Psoas muscle (tissue), 8 donors: ENCODE results near the gene AADACL4. TPM values are rescaled to one million over a fixed set of nuclear protein-coding genes. Genes with fewer than 3 reads are reported as not detected.

Experiments used
- ATAC-seq, 4 donors: fragments of 200-7000 bp; cut with Tn5 transposase; one replicate each; pipeline ENCODE4 v1.9.1; 2020; ENCODE audit warnings: moderate library complexity in 3 of 4, mild to moderate bottlenecking in 2 of 4
- DNase-seq, 2 donors: peaks; one replicate each; pipeline ENCODE4 v3.0.0-alpha.2; 2020
- H3K27ac ChIP-seq: fragments of 200-600 bp; one replicate; pipeline ENCODE4 v1.8.0; 2022
- H3K27me3 ChIP-seq, 3 donors: fragments of 200-600 bp in 1 of 3; one replicate each; pipeline versions ENCODE4 v1.6.1 to v1.8.0; 2013 to 2022; ENCODE audit warnings: low read length in 2 of 3, mild to moderate bottlenecking in 2 of 3, moderate library complexity in 1 of 3; ENCODE audit not compliant: insufficient read depth in 3 of 3
- H3K36me3 ChIP-seq, 2 donors: fragments of 200-600 bp in 1 of 2; one replicate each; pipeline versions ENCODE4 v1.6.1 to v1.8.0; 2013 to 2022; ENCODE audit warnings: low read depth in 1 of 2, mild to moderate bottlenecking in 1 of 2, moderate library complexity in 1 of 2; ENCODE audit not compliant: insufficient read depth in 1 of 2
- H3K4me1 ChIP-seq: fragments of 200-600 bp; one replicate; pipeline ENCODE4 v1.8.0; 2022
- H3K4me3 ChIP-seq: fragments of 200-600 bp; one replicate; pipeline ENCODE4 v1.8.0; 2022; ENCODE audit warnings: mild to moderate bottlenecking
- H3K9me3 ChIP-seq: fragments of 200-600 bp; one replicate; pipeline ENCODE4 v1.8.0; 2022
- WGBS, 3 donors: extraction: QIAGEN DNeasy Blood & Tissue Kit; methylation state at CpG; one replicate each; pipeline versions ENCODE4 v1.1.6 to v1.1.7; 2013; 5-methylcytosine and 5-hydroxymethylcytosine counted together
- intact Hi-C, 2 donors: fragments of 100-400 bp; cut with DNase I; formaldehyde crosslinking; loops; one replicate each; pipeline versions ENCODE4 v1.11.0 to v1.14.2; 2022
- polyA plus RNA-seq, 3 donors: library from polyadenylated mRNA; stranded (reverse); fragments of 200-250 nt; gene quantifications; one replicate each; pipeline ENCODE4 v1.2.3, GENCODE V29; 2013
- total RNA-seq, 4 donors: library from RNA; stranded (reverse); fragmentation: NEBNext Ultra II Directional in 2 of 4; extraction: Animal tissue kit (Norgen Biotek cat#: 25700) in 2 of 4; gene quantifications; one replicate each; pipeline versions ENCODE4 v1.2.1 to v1.2.4, GENCODE V29; 2021 to 2023
- TF ChIP-seq, protein P1 (sequence below): fragments of 200-600 bp; IDR thresholded peaks from one replicate; pipeline ENCODE4 v1.8.0; 2022; ENCODE audit warnings: antibody characterized with exemption
- donor health status: healthy with polysubstance abuse.
- donor health status: DM: no; HTN: no; CAD: no; lungs with moderate emphysema.
- donor health status: Bipolar disorder and iron deficiency.
- donor health status: healthy.
- donor health status: DM: yes; HTN: yes; CAD: no.
- donor health status: DM: no; HTN: no; CAD: no.
- donor health status: DM: no; HTN: no; CAD: no.
- donor health status: DM: yes; HTN: yes; CAD: no.

The AADACL4 gene
- total and polyA plus RNA-seq, 7 donors: not detected

- Histone ChIP-seq H3K4me3 (no peak overlapping the region), H3K27ac (peak overlapping the region; percentile 78), H3K36me3 (no peaks in the 10 kb centered on the region), H3K4me1 (peaks cover 26% of the 10 kb centered on the region), H3K27me3 (no peaks in the 10 kb centered on the region), H3K9me3 (no peaks in the 10 kb centered on the region)
- WGBS, 3 donors: 90 to 95% (median 93%) methylated on average over 3 of the region's 3 CpGs
- intact Hi-C loops: no loop called here
- TF ChIP-seq, protein P1, sequence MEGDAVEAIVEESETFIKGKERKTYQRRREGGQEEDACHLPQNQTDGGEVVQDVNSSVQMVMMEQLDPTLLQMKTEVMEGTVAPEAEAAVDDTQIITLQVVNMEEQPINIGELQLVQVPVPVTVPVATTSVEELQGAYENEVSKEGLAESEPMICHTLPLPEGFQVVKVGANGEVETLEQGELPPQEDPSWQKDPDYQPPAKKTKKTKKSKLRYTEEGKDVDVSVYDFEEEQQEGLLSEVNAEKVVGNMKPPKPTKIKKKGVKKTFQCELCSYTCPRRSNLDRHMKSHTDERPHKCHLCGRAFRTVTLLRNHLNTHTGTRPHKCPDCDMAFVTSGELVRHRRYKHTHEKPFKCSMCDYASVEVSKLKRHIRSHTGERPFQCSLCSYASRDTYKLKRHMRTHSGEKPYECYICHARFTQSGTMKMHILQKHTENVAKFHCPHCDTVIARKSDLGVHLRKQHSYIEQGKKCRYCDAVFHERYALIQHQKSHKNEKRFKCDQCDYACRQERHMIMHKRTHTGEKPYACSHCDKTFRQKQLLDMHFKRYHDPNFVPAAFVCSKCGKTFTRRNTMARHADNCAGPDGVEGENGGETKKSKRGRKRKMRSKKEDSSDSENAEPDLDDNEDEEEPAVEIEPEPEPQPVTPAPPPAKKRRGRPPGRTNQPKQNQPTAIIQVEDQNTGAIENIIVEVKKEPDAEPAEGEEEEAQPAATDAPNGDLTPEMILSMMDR: no peak
- DNase-seq (no peak), ATAC-seq (no peak)
Measured at GRCh38 chr1:12678820-12679219, 34.9 kb downstream of the AADACL4 start.

DNA sequence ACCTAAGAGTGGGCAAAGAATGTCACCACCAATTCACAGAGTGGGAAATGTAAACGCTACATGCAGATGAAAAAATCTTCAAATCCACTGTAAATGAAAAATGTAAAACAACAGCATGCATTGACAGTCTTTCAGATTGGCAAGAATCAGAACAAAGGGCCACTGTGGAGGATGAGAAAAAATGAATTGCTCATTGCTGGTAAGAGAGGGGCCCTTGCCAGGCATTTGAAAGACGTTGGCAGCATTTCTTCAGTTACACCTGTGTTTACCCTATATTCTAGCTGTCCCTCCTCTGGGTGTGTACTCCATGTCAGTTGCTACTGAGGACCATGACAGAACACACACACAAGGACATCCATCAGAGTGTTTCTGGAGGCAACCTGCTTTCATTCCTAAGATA is 46.3 kb downstream of the AADACL4 start:
- H3K36me3 ChIP-seq: no peaks in the 10 kb centered on the region
- DNase-seq (no peak), ATAC-seq (no peak)
- H3K27ac ChIP-seq: no peak overlapping the region
- WGBS, 3 donors: 44 to 58% (median 52%) methylated on average over 2 of the region's 2 CpGs
- no peaks in the 10 kb centered on the region for H3K27me3 ChIP-seq
- intact Hi-C loops: no loop called here
- TF ChIP-seq, protein P1: no peak
- H3K4me3 ChIP-seq: no peak overlapping the region
- no peaks in the 10 kb centered on the region for H3K9me3 ChIP-seq
- H3K4me1 ChIP-seq: peaks cover 10% of the 10 kb centered on the region

- H3K27me3 ChIP-seq: no peaks in the 10 kb centered on the region
- H3K4me3 ChIP-seq: peak overlapping the region; percentile 41
- no peaks in the 10 kb centered on the region for H3K9me3 ChIP-seq
- peak; percentile 42 to 77 for DNase-seq
- H3K36me3 ChIP-seq: no peaks in the 10 kb centered on the region
- H3K4me1 ChIP-seq: peaks cover 10% of the 10 kb centered on the region
- 18 to 25% (median 22%) methylated on average over 10 of the region's 10 CpGs for WGBS, 3 donors
- H3K27ac ChIP-seq: peak overlapping the region; percentile 81
- TF ChIP-seq, protein P1: no peak
- intact Hi-C loops: no loop called here
- ATAC-seq: peak; percentile 92 to 96 (median 92)
Measured at GRCh38 chr1:12692967-12693782, 49.3 kb downstream of the AADACL4 start.

DNA sequence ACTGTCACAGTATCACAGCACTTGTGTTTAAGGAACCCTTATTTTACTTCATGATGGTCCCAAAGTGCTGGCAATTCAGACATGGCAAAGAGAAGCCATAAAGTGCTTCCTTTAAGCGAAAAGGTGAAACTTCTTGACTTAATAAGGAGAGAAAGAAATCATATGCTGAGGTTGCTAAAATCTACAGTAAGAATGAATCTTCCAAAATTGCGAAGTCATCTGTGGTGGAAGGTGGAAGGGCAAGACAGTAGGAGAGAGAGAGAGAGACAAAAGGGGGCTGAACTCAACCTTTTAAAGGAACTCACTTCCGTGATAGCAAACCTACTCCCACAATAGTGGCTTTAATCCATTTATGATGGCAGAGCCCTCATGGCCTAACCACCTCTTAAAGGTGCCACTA is 52.8 kb downstream of the AADACL4 start:
- H3K4me3 ChIP-seq: no peak overlapping the region
- no peaks in the 10 kb centered on the region for H3K36me3 ChIP-seq
- no peak overlapping the region for H3K27ac ChIP-seq
- no peaks in the 10 kb centered on the region for H3K27me3 ChIP-seq
- TF ChIP-seq, protein P1: no peak
- no peak for DNase-seq
- no peaks in the 10 kb centered on the region for H3K9me3 ChIP-seq
- no peak for ATAC-seq
- peaks cover 10% of the 10 kb centered on the region for H3K4me1 ChIP-seq
- WGBS, 3 donors: 86 to 90% (median 89%) methylated on average over 3 of the region's 3 CpGs
- intact Hi-C loops: no loop called here

DNA sequence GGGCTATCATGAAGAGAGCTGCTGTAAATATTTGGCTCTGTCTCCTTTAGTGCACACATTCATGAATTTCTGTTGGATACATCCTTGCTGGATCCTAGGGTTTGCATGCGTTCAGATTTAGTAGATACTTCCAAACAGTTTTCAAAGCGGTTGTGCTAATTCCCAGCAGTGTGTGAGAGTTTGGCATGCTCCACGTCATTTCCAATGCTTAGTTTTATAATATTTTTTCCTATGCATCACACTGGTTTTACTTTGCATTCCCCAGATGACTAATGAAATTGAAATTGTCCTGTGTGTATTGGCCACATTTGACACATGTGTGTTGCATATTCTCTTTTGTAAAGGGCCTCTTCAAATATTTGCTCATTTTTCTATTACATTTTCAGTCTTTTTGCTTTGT is 53.5 kb downstream of the AADACL4 start:
- H3K4me1 ChIP-seq: peaks cover 10% of the 10 kb centered on the region
- ATAC-seq: no peak
- intact Hi-C loops: no loop called here

More for the DNA sequence above, 53.5 kb downstream of the AADACL4 start:
- H3K4me3 ChIP-seq: no peak overlapping the region
- no peaks in the 10 kb centered on the region for H3K9me3 ChIP-seq
- no peak for DNase-seq
- TF ChIP-seq, protein P1: no peak
- 68 to 82% (median 74%) methylated on average over 3 of the region's 3 CpGs for WGBS, 3 donors
- no peak overlapping the region for H3K27ac ChIP-seq
- no peaks in the 10 kb centered on the region for H3K36me3 ChIP-seq
- H3K27me3 ChIP-seq: no peaks in the 10 kb centered on the region
